GM23338 (cell line): Measurements from ENCODE around the gene NLGN1. TPM values are rescaled to one million over a fixed set of nuclear protein-coding genes. Genes with fewer than 3 reads are reported as not detected.

Experiments used
- ATAC-seq: fragments of 200-7000 bp; cut with Tn5 transposase; 3 replicates; pipeline ENCODE4 v1.9.1; 2020
- DNase-seq: peaks from one replicate; pipeline ENCODE4 v3.0.0-alpha.2; 2015; ENCODE audit warnings: low spot score
- H2AFZ ChIP-seq: fragments of 200-600 bp; sonication (generic); 2 replicates; pipeline ENCODE4 v1.8.0; 2016; ENCODE audit warnings: antibody characterized with exemption, mild to moderate bottlenecking, moderate library complexity
- H3F3A ChIP-seq: fragments of 200-600 bp; sonication (generic); replicated peaks from 2 replicates; pipeline ENCODE4 v1.8.0; 2017; ENCODE audit warnings: antibody characterized with exemption, mixed run types, low read depth
- H3K27ac ChIP-seq: fragments of 200-600 bp; sonication (generic); 2 replicates; pipeline ENCODE4 v1.6.1; 2016; ENCODE audit warnings: low read depth
- H3K27me3 ChIP-seq: fragments of 200-600 bp; sonication (generic); 2 replicates; pipeline ENCODE4 v1.8.0; 2016; ENCODE audit warnings: mild to moderate bottlenecking, mixed run types, moderate library complexity; ENCODE audit not compliant: insufficient read depth
- H3K36me3 ChIP-seq: fragments of 200-600 bp; sonication (generic); 2 replicates; pipeline ENCODE4 v1.8.0; 2016; ENCODE audit warnings: mild to moderate bottlenecking; ENCODE audit not compliant: insufficient read depth
- H3K4me1 ChIP-seq: fragments of 200-600 bp; sonication (generic); 2 replicates; pipeline ENCODE4 v1.8.0; 2016; ENCODE audit warnings: mild to moderate bottlenecking, moderate library complexity; ENCODE audit not compliant: insufficient read depth
- H3K4me2 ChIP-seq: fragments of 200-600 bp; sonication (generic); 2 replicates; pipeline ENCODE4 v1.7.1; 2017; ENCODE audit warnings: mixed run types
- H3K4me3 ChIP-seq: fragments of 200-600 bp; sonication (generic); 2 replicates; pipeline ENCODE4 v1.6.1; 2016; ENCODE audit warnings: mixed run types
- H3K79me2 ChIP-seq: fragments of 200-600 bp; sonication (generic); replicated peaks from 2 replicates; pipeline ENCODE4 v1.8.0; 2017; ENCODE audit warnings: mild to moderate bottlenecking; ENCODE audit not compliant: insufficient read depth
- H3K9me2 ChIP-seq: fragments of 200-600 bp; sonication (generic); 2 replicates; pipeline ENCODE4 v1.8.0; 2017; ENCODE audit not compliant: insufficient read depth
- H4K20me1 ChIP-seq: fragments of 200-600 bp; sonication (generic); replicated peaks from 2 replicates; pipeline ENCODE4 v1.8.0; 2017; ENCODE audit warnings: mild to moderate bottlenecking; ENCODE audit not compliant: insufficient read depth
- H3K27ac Mint-ChIP-seq: 2 replicates; pipeline ENCODE4 v1.8.0; 2020; ENCODE audit warnings: inconsistent platforms, mild to moderate bottlenecking, moderate library complexity, mixed read lengths
- H3K27me3 Mint-ChIP-seq: 3 replicates; pipeline ENCODE4 v1.8.0; 2022; ENCODE audit warnings: low read depth, mild to moderate bottlenecking, moderate library complexity, mixed read lengths, inconsistent platforms; ENCODE audit not compliant: insufficient read depth, poor library complexity
- H3K36me3 Mint-ChIP-seq: 3 replicates; pipeline ENCODE4 v1.8.0; 2021; ENCODE audit warnings: low read depth, mild to moderate bottlenecking, inconsistent platforms, moderate library complexity, mixed read lengths
- H3K4me1 Mint-ChIP-seq: 3 replicates; pipeline ENCODE4 v1.8.0; 2020; ENCODE audit warnings: mild to moderate bottlenecking, inconsistent platforms, mixed read lengths
- H3K4me3 Mint-ChIP-seq: 3 replicates; pipeline ENCODE4 v1.8.0; 2021; ENCODE audit warnings: moderate library complexity, mild to moderate bottlenecking, inconsistent platforms, mixed read lengths
- H3K9me3 Mint-ChIP-seq: 3 replicates; pipeline ENCODE4 v1.8.0; 2020; ENCODE audit warnings: moderate library complexity, mild to moderate bottlenecking, inconsistent platforms, mixed read lengths
- CREB1 ChIP-seq: fragments of 250-450 bp; sonication (Bioruptor Pico); IDR thresholded peaks from 2 replicates; pipeline ENCODE4 v1.5.0; 2020; ENCODE audit warnings: low read depth, mild to moderate bottlenecking, moderate library complexity
- CTCF ChIP-seq, 2 experiments: fragments of 200-600 bp in 1 of 2; sonication (generic) in 1 of 2; conservative IDR thresholded peaks; 2 replicates each; pipeline versions ENCODE4 v1.5.1 to v1.6.1; 2016 to 2017; ENCODE audit warnings: antibody characterized with exemption in 2 of 2, low read depth in 2 of 2, mild to moderate bottlenecking in 2 of 2, moderate library complexity in 1 of 2
- ETS1 ChIP-seq: IDR thresholded peaks from 2 replicates; pipeline ENCODE4 v1.6.1; 2016; ENCODE audit warnings: antibody characterized with exemption
- EZH2 ChIP-seq: fragments of 200-600 bp; sonication (generic); IDR thresholded peaks from one replicate; pipeline ENCODE4 v1.8.0; 2017; ENCODE audit warnings: antibody characterized with exemption, mild to moderate bottlenecking, low read depth; ENCODE audit not compliant: unreplicated experiment
- EZH2phosphoT487 ChIP-seq: fragments of 200-600 bp; sonication (generic); IDR thresholded peaks from one replicate; pipeline ENCODE4 v1.8.1; 2018; ENCODE audit warnings: antibody characterized with exemption; ENCODE audit not compliant: unreplicated experiment
- JUNB ChIP-seq: IDR thresholded peaks from one replicate; pipeline ENCODE4 v1.6.1; 2016; ENCODE audit warnings: antibody characterized with exemption; ENCODE audit not compliant: unreplicated experiment
- NANOG ChIP-seq: IDR thresholded peaks from 2 replicates; pipeline ENCODE4 v1.6.1; 2016; ENCODE audit warnings: antibody characterized with exemption, borderline replicate concordance
- POLR2AphosphoS5 ChIP-seq: IDR thresholded peaks from 2 replicates; pipeline ENCODE4 v1.6.1; 2016; ENCODE audit warnings: antibody characterized with exemption, low read depth
- REST ChIP-seq: IDR thresholded peaks from one replicate; pipeline ENCODE4 v1.6.1; 2018; ENCODE audit warnings: antibody characterized with exemption; ENCODE audit not compliant: unreplicated experiment
- STAT1 ChIP-seq: IDR thresholded peaks from one replicate; pipeline ENCODE4 v1.6.1; 2016; ENCODE audit warnings: antibody characterized with exemption; ENCODE audit not compliant: unreplicated experiment
- ZNF114 ChIP-seq: fragments of 250-450 bp; sonication (Bioruptor Pico); IDR thresholded peaks from 2 replicates; pipeline ENCODE4 v1.5.0; 2020; ENCODE audit warnings: mild to moderate bottlenecking, moderate library complexity
- ZNF331 ChIP-seq: fragments of 250-450 bp; sonication (Bioruptor Pico); IDR thresholded peaks from 2 replicates; pipeline ENCODE4 v1.5.0; 2020; ENCODE audit warnings: low read depth, mild to moderate bottlenecking, moderate library complexity
- ZNF462 ChIP-seq: fragments of 250-450 bp; sonication (Bioruptor Pico); IDR thresholded peaks from 2 replicates; pipeline ENCODE4 v1.5.0; 2020; ENCODE audit warnings: mild to moderate bottlenecking, moderate library complexity
- polyA plus RNA-seq: library from polyadenylated mRNA; unstranded; fragments of >200 nt; fragmentation: Nextera tagmentation; extraction: Ambion mirVana; gene quantifications from 2 replicates; pipeline ENCODE4 v1.2.1, GENCODE V29; 2016
- total RNA-seq: library from RNA; depleted of rRNA; stranded (reverse); fragments of >200 nt; shearing (Covaris generic); gene quantifications from 2 replicates; pipeline ENCODE4 v1.2.3, GENCODE V29; 2014

NLGN1 gene
- total and polyA plus RNA-seq, 2 experiments from 2014 or later, result 6.5 to 18.6 TPM

- Histone ChIP-seq H3K36me3 (no peaks in the 10 kb centered on the region), H3K79me2 (no peaks in the 10 kb centered on the region), H2AFZ (no peak overlapping the region), H3K4me3 (no peak overlapping the region), H3F3A (no peaks in the 10 kb centered on the region), H3K27ac (no peak overlapping the region), H3K9me2 (no peaks in the 10 kb centered on the region), H3K4me1 (no peaks in the 10 kb centered on the region; the same call in 1 of the 2 replicates), H3K4me2 (no peak overlapping the region), H4K20me1 (no peaks in the 10 kb centered on the region), H3K27me3 (no peaks in the 10 kb centered on the region)
- Mint-ChIP-seq H3K27ac (no peak overlapping the region; the same call in 1 of the 2 replicates), H3K27me3 (no peaks in the 10 kb centered on the region), H3K36me3 (peaks cover 11% of the 10 kb centered on the region), H3K4me3 (no peak overlapping the region), H3K9me3 (peaks cover 2% of the 10 kb centered on the region; the same call in 1 of the 3 replicates), H3K4me1 (no peaks in the 10 kb centered on the region)
- TF ChIP-seq CTCF (conservative IDR thresholded peaks at IDR 0.05; ENCODE audit: low read depth in 2 of 2) (no peak), ZNF462 (CRISPR knock-in tag) (no peak), POLR2AphosphoS5 (no peak), CREB1 (no peak), ZNF331 (CRISPR knock-in tag) (no peak), EZH2 (no peak), NANOG (no peak), ZNF114 (no peak), ETS1 (no peak), EZH2phosphoT487 (no peak), JUNB (no peak), REST (no peak), STAT1 (no peak)
- ATAC-seq, result no peak
- DNase-seq, result no peak
Observed at GRCh38 chr3:174243171-174243570, 845.6 kb downstream of the NLGN1 start.
